Measurements from ENCODE around the gene SKP1. TPM values are rescaled to one million over a fixed set of nuclear protein-coding genes. Genes with fewer than 3 reads are reported as not detected.

Gene SKP1
- total RNA-seq, 1 donor from 2014 or later, result 147 TPM

- H3K27ac ChIP-seq, result no peak within 1 kb of the TSS
Observed at GRCh38 chr5:134113902-134114875, 62.6 kb downstream of the SKP1 start, which contains the start of gene TCF7. Gene TCF7 (plus strand): TSS chr5:134114681. CDS start chr5:134114907, 226 bp downstream.

GRCh38 chr5:134113363-134113889, 63.3 kb downstream of the SKP1 start:
- Histone ChIP-seq H3K9me3 (no peaks in the 10 kb centered on the region), H3K27me3 (no peaks in the 10 kb centered on the region), H3K27ac (no peak overlapping the region), H3K4me3 (peak overlapping the region; percentile 53 to 66), H3K4me1 (peaks cover 24% of the 10 kb centered on the region), H3K36me3 (no peaks in the 10 kb centered on the region)
- DNase-seq (ENCODE audit: extremely low spot score in 2 of 2), result no peak
- no peak for TF ChIP-seq CTCF (IDR thresholded peaks at IDR 0.05)
- TF ChIP-seq POLR2AphosphoS5 (IDR thresholded peaks at IDR 0.05; ENCODE audit: insufficient read depth in 1 of 2, low read depth in 1 of 2), result no peak
- TF ChIP-seq POLR2A (IDR thresholded peaks at IDR 0.05), result no peak
- intact Hi-C loops (cut with DNase I), result no loop called here

More at GRCh38 chr5:134113902-134114875, 62.6 kb downstream of the SKP1 start, which contains the start of gene TCF7:
- DNase-seq (ENCODE audit: extremely low spot score in 2 of 2), result no peak
- peak within 1 kb of the TSS; percentile 53 to 66 for H3K4me3 ChIP-seq
- no peaks in the 10 kb centered on the region for H3K9me3 ChIP-seq
- intact Hi-C loops (cut with DNase I), result no loop called here
- H3K36me3 ChIP-seq, result no peaks in the 10 kb centered on the region
- peaks cover 24% of the 10 kb centered on the region for H3K4me1 ChIP-seq
- TF ChIP-seq POLR2AphosphoS5 (IDR thresholded peaks at IDR 0.05; ENCODE audit: insufficient read depth in 1 of 2, low read depth in 1 of 2), result peak in 1 of 2 donors; percentile 70
- TF ChIP-seq CTCF (IDR thresholded peaks at IDR 0.05), result no peak
- TF ChIP-seq POLR2A (IDR thresholded peaks at IDR 0.05), result peak in 1 of 2 donors; percentile 27
- H3K27me3 ChIP-seq, result no peaks in the 10 kb centered on the region

GRCh38 chr5:134112726-134113362, 63.9 kb downstream of the SKP1 start:
- Histone ChIP-seq H3K9me3 (no peaks in the 10 kb centered on the region), H3K27me3 (no peaks in the 10 kb centered on the region), H3K36me3 (no peaks in the 10 kb centered on the region), H3K4me1 (peaks cover 24% of the 10 kb centered on the region), H3K4me3 (peak overlapping the region; percentile 53 to 66), H3K27ac (no peak overlapping the region)
- intact Hi-C loops (cut with DNase I), result no loop called here
- DNase-seq (ENCODE audit: extremely low spot score in 2 of 2), result no peak
- no peak for TF ChIP-seq CTCF (IDR thresholded peaks at IDR 0.05)
- no peak for TF ChIP-seq POLR2A (IDR thresholded peaks at IDR 0.05)
- TF ChIP-seq POLR2AphosphoS5 (IDR thresholded peaks at IDR 0.05; ENCODE audit: insufficient read depth in 1 of 2, low read depth in 1 of 2), result no peak

- H3K9me3 ChIP-seq, result no peaks in the 10 kb centered on the region
- DNase-seq (ENCODE audit: extremely low spot score in 2 of 2), result no peak
- intact Hi-C loops (cut with DNase I), result no loop called here
- H3K27ac ChIP-seq, result no peak overlapping the region
- H3K4me3 ChIP-seq, result no peak overlapping the region
- TF ChIP-seq POLR2A (IDR thresholded peaks at IDR 0.05), result no peak
- no peak for TF ChIP-seq CTCF (IDR thresholded peaks at IDR 0.05)
- no peak for TF ChIP-seq POLR2AphosphoS5 (IDR thresholded peaks at IDR 0.05; ENCODE audit: insufficient read depth in 1 of 2, low read depth in 1 of 2)
- peaks cover 24% of the 10 kb centered on the region for H3K4me1 ChIP-seq
- H3K36me3 ChIP-seq, result no peaks in the 10 kb centered on the region
- no peaks in the 10 kb centered on the region for H3K27me3 ChIP-seq
Observed at GRCh38 chr5:134111741-134112647, 64.8 kb downstream of the SKP1 start.
